ENCODE measurements around the gene ADD3.
"Not testable (repeated sequence)": the region's sequence is repeated elsewhere in the genome, so short reads cannot be mapped to it uniquely, and the experiment has no call there.

ADD3 gene

DNA sequence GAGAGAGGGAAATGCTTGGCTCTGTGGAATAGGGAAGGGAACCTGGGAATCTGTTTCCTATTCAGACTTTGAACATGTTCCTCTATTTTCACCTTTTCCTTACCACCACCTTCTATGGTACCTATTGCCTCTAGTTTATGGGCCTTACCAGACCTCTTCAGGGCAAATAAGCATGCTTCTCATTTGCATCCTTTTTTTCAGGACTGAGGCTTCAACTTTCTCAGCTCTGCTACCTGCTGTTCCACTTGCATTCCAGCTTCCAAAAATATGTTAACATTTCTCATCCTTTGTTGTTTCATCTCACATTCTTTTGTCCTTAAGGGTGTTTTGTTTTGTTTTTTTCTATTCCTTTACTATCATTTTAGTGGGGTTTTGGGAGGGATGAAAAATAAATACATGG, 121.7 kb downstream of the ADD3 start:
- Histone ChIP-seq H3K27me3 (ENCODE audit: insufficient read depth, low read length, poor library complexity, severe bottlenecking) (no peaks in the 10 kb centered on the region), H3K36me3 (ENCODE audit: insufficient read depth, low read length) (peaks cover 60% of the 10 kb centered on the region)

GRCh38 chr10:110134917-110135316, 127.1 kb downstream of the ADD3 start:
- no peak overlapping the region for H2AFZ ChIP-seq (ENCODE audit: low read length)
- peaks cover 46% of the 10 kb centered on the region for H3K36me3 ChIP-seq (ENCODE audit: insufficient read depth, low read length)
- no peaks in the 10 kb centered on the region for H3K4me1 ChIP-seq (ENCODE audit: insufficient read depth, low read length, poor library complexity, severe bottlenecking)
- H3K9me3 ChIP-seq (ENCODE audit: insufficient read depth, low read depth, low read length), result no peaks in the 10 kb centered on the region
- H3K27me3 ChIP-seq (ENCODE audit: insufficient read depth, low read length, poor library complexity, severe bottlenecking), result no peaks in the 10 kb centered on the region
- no peak overlapping the region for H3K9ac ChIP-seq (ENCODE audit: low read depth, low read length, poor library complexity, severe bottlenecking)
- TF ChIP-seq EZH2phosphoT487 (IDR thresholded peaks at IDR 0.05; ENCODE audit: borderline replicate concordance), result no peak
- TF ChIP-seq, protein P1, sequence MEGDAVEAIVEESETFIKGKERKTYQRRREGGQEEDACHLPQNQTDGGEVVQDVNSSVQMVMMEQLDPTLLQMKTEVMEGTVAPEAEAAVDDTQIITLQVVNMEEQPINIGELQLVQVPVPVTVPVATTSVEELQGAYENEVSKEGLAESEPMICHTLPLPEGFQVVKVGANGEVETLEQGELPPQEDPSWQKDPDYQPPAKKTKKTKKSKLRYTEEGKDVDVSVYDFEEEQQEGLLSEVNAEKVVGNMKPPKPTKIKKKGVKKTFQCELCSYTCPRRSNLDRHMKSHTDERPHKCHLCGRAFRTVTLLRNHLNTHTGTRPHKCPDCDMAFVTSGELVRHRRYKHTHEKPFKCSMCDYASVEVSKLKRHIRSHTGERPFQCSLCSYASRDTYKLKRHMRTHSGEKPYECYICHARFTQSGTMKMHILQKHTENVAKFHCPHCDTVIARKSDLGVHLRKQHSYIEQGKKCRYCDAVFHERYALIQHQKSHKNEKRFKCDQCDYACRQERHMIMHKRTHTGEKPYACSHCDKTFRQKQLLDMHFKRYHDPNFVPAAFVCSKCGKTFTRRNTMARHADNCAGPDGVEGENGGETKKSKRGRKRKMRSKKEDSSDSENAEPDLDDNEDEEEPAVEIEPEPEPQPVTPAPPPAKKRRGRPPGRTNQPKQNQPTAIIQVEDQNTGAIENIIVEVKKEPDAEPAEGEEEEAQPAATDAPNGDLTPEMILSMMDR (conservative IDR thresholded peaks at IDR 0.05; ENCODE audit: low read length), result no peak
- H3K4me3 ChIP-seq (ENCODE audit: low read length, poor library complexity, severe bottlenecking), result no peak overlapping the region
- H3K4me2 ChIP-seq (ENCODE audit: low read depth, low read length, poor library complexity, severe bottlenecking), result no peak overlapping the region
- no peaks in the 10 kb centered on the region for H3K79me2 ChIP-seq (ENCODE audit: insufficient read depth, low read length)
- H3K9me2 ChIP-seq (replicated peaks; ENCODE audit: low read depth, low read length), result no peaks in the 10 kb centered on the region
- no peaks in the 10 kb centered on the region for H3F3A ChIP-seq (ENCODE audit: low read depth)
- H4K20me1 ChIP-seq (ENCODE audit: insufficient read depth, low read length, poor library complexity, severe bottlenecking), result no peaks in the 10 kb centered on the region

More for the DNA sequence above, 121.7 kb downstream of the ADD3 start:
- Histone ChIP-seq H4K20me1 (ENCODE audit: insufficient read depth, low read length, poor library complexity, severe bottlenecking) (no peaks in the 10 kb centered on the region), H3K9me2 (replicated peaks; ENCODE audit: low read depth, low read length) (no peaks in the 10 kb centered on the region), H3K9me3 (ENCODE audit: insufficient read depth, low read depth, low read length) (no peaks in the 10 kb centered on the region), H3K4me3 (ENCODE audit: low read length, poor library complexity, severe bottlenecking) (no peak overlapping the region), H3K79me2 (ENCODE audit: insufficient read depth, low read length) (no peaks in the 10 kb centered on the region), H3F3A (ENCODE audit: low read depth) (no peaks in the 10 kb centered on the region), H3K4me1 (ENCODE audit: insufficient read depth, low read length, poor library complexity, severe bottlenecking) (no peaks in the 10 kb centered on the region), H2AFZ (ENCODE audit: low read length) (no peak overlapping the region), H3K9ac (ENCODE audit: low read depth, low read length, poor library complexity, severe bottlenecking) (no peak overlapping the region), H3K4me2 (ENCODE audit: low read depth, low read length, poor library complexity, severe bottlenecking) (no peak overlapping the region)
- TF ChIP-seq EZH2phosphoT487 (IDR thresholded peaks at IDR 0.05; ENCODE audit: borderline replicate concordance), result no peak

GRCh38 chr10:110135836-110136235, 128.1 kb downstream of the ADD3 start:
- H4K20me1 ChIP-seq (ENCODE audit: insufficient read depth, low read length, poor library complexity, severe bottlenecking); H3K27me3 ChIP-seq (ENCODE audit: insufficient read depth, low read length, poor library complexity, severe bottlenecking); H3K79me2 ChIP-seq (ENCODE audit: insufficient read depth, low read length); H3F3A ChIP-seq (ENCODE audit: low read depth); H3K9ac ChIP-seq (ENCODE audit: low read depth, low read length, poor library complexity, severe bottlenecking); H3K9me2 ChIP-seq (replicated peaks; ENCODE audit: low read depth, low read length); H3K4me1 ChIP-seq (ENCODE audit: insufficient read depth, low read length, poor library complexity, severe bottlenecking); H2AFZ ChIP-seq (ENCODE audit: low read length); H3K4me3 ChIP-seq (ENCODE audit: low read length, poor library complexity, severe bottlenecking); H3K4me2 ChIP-seq (ENCODE audit: low read depth, low read length, poor library complexity, severe bottlenecking); H3K9me3 ChIP-seq (ENCODE audit: insufficient read depth, low read depth, low read length): not testable (repeated sequence)
- H3K36me3 ChIP-seq (ENCODE audit: insufficient read depth, low read length), result peaks cover 37% of the 10 kb centered on the region

GRCh38 chr10:110137142-110137545, 129.4 kb downstream of the ADD3 start:
- Histone ChIP-seq H3K27me3 (ENCODE audit: insufficient read depth, low read length, poor library complexity, severe bottlenecking) (no peaks in the 10 kb centered on the region), H3K4me3 (ENCODE audit: low read length, poor library complexity, severe bottlenecking) (no peak overlapping the region), H3K9me3 (ENCODE audit: insufficient read depth, low read depth, low read length) (no peaks in the 10 kb centered on the region), H3K4me1 (ENCODE audit: insufficient read depth, low read length, poor library complexity, severe bottlenecking) (peaks cover 12% of the 10 kb centered on the region), H3K36me3 (ENCODE audit: insufficient read depth, low read length) (peaks cover 24% of the 10 kb centered on the region), H3K4me2 (ENCODE audit: low read depth, low read length, poor library complexity, severe bottlenecking) (no peak overlapping the region), H2AFZ (ENCODE audit: low read length) (no peak overlapping the region), H3F3A (ENCODE audit: low read depth) (no peaks in the 10 kb centered on the region), H3K9me2 (replicated peaks; ENCODE audit: low read depth, low read length) (no peaks in the 10 kb centered on the region), H3K9ac (ENCODE audit: low read depth, low read length, poor library complexity, severe bottlenecking) (no peak overlapping the region), H3K79me2 (ENCODE audit: insufficient read depth, low read length) (no peaks in the 10 kb centered on the region), H4K20me1 (ENCODE audit: insufficient read depth, low read length, poor library complexity, severe bottlenecking) (no peaks in the 10 kb centered on the region)
- TF ChIP-seq, protein P1 (conservative IDR thresholded peaks at IDR 0.05; ENCODE audit: low read length), result peak; percentile 93
- no peak for TF ChIP-seq EZH2phosphoT487 (IDR thresholded peaks at IDR 0.05; ENCODE audit: borderline replicate concordance)
